ENCODE results near the gene NOSTRIN. TPM values are rescaled to one million over a fixed set of nuclear protein-coding genes. Genes with fewer than 3 reads are reported as not detected.

The NOSTRIN gene
- total RNA-seq, 4 donors from 2014 or later = 40.0 to 91.6 (median 47.9) TPM

DNA sequence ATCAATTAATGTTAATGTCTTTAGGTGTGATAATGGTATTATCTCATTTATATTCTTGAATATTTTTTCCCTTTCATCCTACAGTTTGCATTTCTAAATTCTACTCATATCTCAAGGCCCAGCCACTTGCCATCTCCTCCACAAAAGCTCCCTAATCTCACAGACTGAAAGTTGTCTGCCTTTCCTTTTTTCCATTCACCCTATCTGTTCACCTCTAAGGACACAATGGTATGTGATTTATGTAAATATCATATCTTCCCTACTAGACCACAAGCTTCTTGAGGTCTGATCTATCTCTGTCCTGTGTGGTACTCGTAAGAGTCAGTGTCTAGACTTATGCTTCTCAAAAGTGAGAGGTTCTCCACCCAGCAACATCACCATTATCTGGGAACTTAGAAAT is 91.7 kb downstream of the NOSTRIN start:
- no peak for DNase-seq
- no peak for TF ChIP-seq EP300 (IDR thresholded peaks at IDR 0.05; ENCODE audit: low read depth)
- no peak for TF ChIP-seq POLR2AphosphoS5 (IDR thresholded peaks at IDR 0.05)
- TF ChIP-seq, protein P1, sequence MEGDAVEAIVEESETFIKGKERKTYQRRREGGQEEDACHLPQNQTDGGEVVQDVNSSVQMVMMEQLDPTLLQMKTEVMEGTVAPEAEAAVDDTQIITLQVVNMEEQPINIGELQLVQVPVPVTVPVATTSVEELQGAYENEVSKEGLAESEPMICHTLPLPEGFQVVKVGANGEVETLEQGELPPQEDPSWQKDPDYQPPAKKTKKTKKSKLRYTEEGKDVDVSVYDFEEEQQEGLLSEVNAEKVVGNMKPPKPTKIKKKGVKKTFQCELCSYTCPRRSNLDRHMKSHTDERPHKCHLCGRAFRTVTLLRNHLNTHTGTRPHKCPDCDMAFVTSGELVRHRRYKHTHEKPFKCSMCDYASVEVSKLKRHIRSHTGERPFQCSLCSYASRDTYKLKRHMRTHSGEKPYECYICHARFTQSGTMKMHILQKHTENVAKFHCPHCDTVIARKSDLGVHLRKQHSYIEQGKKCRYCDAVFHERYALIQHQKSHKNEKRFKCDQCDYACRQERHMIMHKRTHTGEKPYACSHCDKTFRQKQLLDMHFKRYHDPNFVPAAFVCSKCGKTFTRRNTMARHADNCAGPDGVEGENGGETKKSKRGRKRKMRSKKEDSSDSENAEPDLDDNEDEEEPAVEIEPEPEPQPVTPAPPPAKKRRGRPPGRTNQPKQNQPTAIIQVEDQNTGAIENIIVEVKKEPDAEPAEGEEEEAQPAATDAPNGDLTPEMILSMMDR (IDR thresholded peaks at IDR 0.05) = no peak
- no peak for TF ChIP-seq POLR2A (IDR thresholded peaks at IDR 0.05)
- in situ Hi-C loops (cut with MboI; ENCODE audit: low pct_ligation_motif_present in 1 of 4, low pct_unique_long_range_greater_than_20kb in 1 of 4, low sequenced_read_pairs in 3 of 4) (no loop called here), intact Hi-C loops (cut with DNase I; ENCODE audit: low total_unique reads) (no loop called here)
- Histone ChIP-seq H3K4me1 (peaks cover 0 to 12% (median 7%) of the 10 kb centered on the region in 4 donors), H3K9me3 (no peaks in the 10 kb centered on the region), H3K36me3 (no peaks in the 10 kb centered on the region), H3K27me3 (no peaks in the 10 kb centered on the region), H3K4me3 (no peak overlapping the region), H3K27ac (no peak overlapping the region)
- WGBS, 2 donors (ENCODE audit: low coverage in 1 of 2) = 67 to 100% methylated on average over 1 of the region's 1 CpG

DNA sequence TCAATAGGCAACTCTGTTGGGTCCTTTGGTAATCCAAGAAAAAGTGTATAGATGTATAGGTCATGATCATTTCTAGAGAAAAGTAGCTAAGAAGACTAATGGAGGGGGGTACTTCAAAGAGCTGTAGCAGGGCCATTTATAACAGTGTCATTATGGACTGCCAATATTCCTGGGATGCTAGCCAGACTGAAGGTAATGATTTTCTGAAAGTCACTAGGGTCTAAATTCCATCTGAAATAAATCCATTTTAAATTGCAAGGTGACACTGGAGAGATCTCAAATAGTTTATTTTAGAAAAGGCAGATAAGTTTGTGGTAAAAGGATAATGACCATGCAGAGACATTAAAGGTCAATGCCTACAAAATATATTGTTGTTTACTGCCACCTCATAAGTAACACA is 92.3 kb downstream of the NOSTRIN start:
- TF ChIP-seq EP300 (IDR thresholded peaks at IDR 0.05; ENCODE audit: low read depth) = no peak
- TF ChIP-seq POLR2AphosphoS5 (IDR thresholded peaks at IDR 0.05) = no peak
- no peak for TF ChIP-seq POLR2A (IDR thresholded peaks at IDR 0.05)
- TF ChIP-seq, protein P1 (IDR thresholded peaks at IDR 0.05) = no peak

DNA sequence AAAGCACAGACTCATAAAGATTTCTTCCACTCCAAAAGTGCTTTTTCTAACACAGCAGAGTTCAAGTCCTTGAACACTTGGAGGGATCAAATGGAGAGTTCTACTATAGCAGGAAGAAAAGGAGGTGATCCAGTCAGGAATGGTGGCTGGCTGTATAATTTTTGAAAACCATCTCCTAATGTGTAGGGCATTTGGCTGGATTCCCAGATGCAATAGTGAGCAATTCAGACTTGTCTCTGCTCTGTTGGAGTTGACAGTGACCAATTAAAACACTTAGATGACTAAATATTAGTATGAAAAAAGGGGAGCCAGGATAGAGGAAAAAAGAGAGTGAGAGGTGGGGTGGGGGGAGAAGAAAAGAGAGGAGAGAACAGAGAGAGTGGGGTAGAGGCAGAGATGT is 93.3 kb downstream of the NOSTRIN start:
- intact Hi-C loops (cut with DNase I; ENCODE audit: low total_unique reads) = no loop called here
- in situ Hi-C loops (cut with MboI; ENCODE audit: low pct_ligation_motif_present in 1 of 4, low pct_unique_long_range_greater_than_20kb in 1 of 4, low sequenced_read_pairs in 3 of 4) = no loop called here
- Histone ChIP-seq H3K9me3 (no peaks in the 10 kb centered on the region), H3K4me1 (no peaks in the 10 kb centered on the region), H3K27ac (no peak overlapping the region), H3K4me3 (no peak overlapping the region), H3K27me3 (no peaks in the 10 kb centered on the region), H3K36me3 (no peaks in the 10 kb centered on the region)
- DNase-seq = no peak
- no peak for TF ChIP-seq POLR2AphosphoS5 (IDR thresholded peaks at IDR 0.05)
- TF ChIP-seq, protein P1 (IDR thresholded peaks at IDR 0.05) = no peak
- no peak for TF ChIP-seq EP300 (IDR thresholded peaks at IDR 0.05; ENCODE audit: low read depth)
- no peak for TF ChIP-seq POLR2A (IDR thresholded peaks at IDR 0.05)

More for the DNA sequence above, 92.3 kb downstream of the NOSTRIN start:
- H3K27me3 ChIP-seq = no peaks in the 10 kb centered on the region
- no peaks in the 10 kb centered on the region for H3K36me3 ChIP-seq
- no peak overlapping the region for H3K4me3 ChIP-seq
- H3K4me1 ChIP-seq = peaks cover 0 to 7% (median 4%) of the 10 kb centered on the region in 4 donors
- intact Hi-C loops (cut with DNase I; ENCODE audit: low total_unique reads) (no loop called here), in situ Hi-C loops (cut with MboI; ENCODE audit: low pct_ligation_motif_present in 1 of 4, low pct_unique_long_range_greater_than_20kb in 1 of 4, low sequenced_read_pairs in 3 of 4) (no loop called here)
- DNase-seq = no peak
- H3K27ac ChIP-seq = no peak overlapping the region
- H3K9me3 ChIP-seq = no peaks in the 10 kb centered on the region

DNA sequence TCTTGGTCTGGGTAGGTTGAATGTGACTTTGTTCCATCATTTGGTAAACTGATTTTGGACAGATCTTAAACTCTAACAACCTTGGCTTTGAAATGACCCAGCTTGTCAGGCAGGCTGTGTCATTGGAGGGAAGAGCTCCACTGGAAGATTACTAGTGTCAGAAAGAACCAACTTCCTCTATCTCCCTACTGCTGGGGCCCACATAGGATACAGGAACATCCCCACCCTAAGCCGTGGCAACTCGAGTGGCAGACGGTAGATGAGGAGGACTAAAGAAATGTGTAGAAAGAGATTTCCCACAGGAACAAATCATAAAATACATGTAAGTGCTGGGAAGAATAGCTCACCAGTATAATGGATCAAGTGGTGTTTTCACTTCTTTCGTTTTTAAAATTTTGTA is 94.3 kb downstream of the NOSTRIN start:
- DNase-seq = no peak
- Histone ChIP-seq H3K27ac (no peak overlapping the region), H3K36me3 (no peaks in the 10 kb centered on the region), H3K27me3 (no peaks in the 10 kb centered on the region), H3K4me3 (no peak overlapping the region), H3K4me1 (no peaks in the 10 kb centered on the region), H3K9me3 (no peaks in the 10 kb centered on the region)
- in situ Hi-C loops (cut with MboI; ENCODE audit: low pct_ligation_motif_present in 1 of 4, low pct_unique_long_range_greater_than_20kb in 1 of 4, low sequenced_read_pairs in 3 of 4) (no loop called here), intact Hi-C loops (cut with DNase I; ENCODE audit: low total_unique reads) (no loop called here)
- TF ChIP-seq POLR2A (IDR thresholded peaks at IDR 0.05) (no peak), EP300 (IDR thresholded peaks at IDR 0.05; ENCODE audit: low read depth) (no peak), POLR2AphosphoS5 (IDR thresholded peaks at IDR 0.05) (no peak)
- TF ChIP-seq, protein P1 (IDR thresholded peaks at IDR 0.05) = no peak
- WGBS, 2 donors (ENCODE audit: low coverage in 1 of 2) = 57 to 68% methylated on average over 4 of the region's 4 CpGs
